Measurements from ENCODE around the gene EIF4B. TPM values are rescaled to one million over a fixed set of nuclear protein-coding genes. Genes with fewer than 3 reads are reported as not detected.
"Not testable (repeated sequence)": the region's sequence is repeated elsewhere in the genome, so short reads cannot be mapped to it uniquely, and the experiment has no call there.

Gene EIF4B
- total RNA-seq, 4 donors from 2014 or later = 400 to 648 (median 576) TPM

- DNase-seq (ENCODE audit: extremely low spot score) = no peak
- Histone ChIP-seq H3K9me3 (no peaks in the 10 kb centered on the region), H3K4me1 (peaks cover 44 to 49% (median 47%) of the 10 kb centered on the region in 4 donors), H3K36me3 (peaks cover 0 to 4% (median 0%) of the 10 kb centered on the region in 4 donors), H3K27ac (replicated peaks in 1 of 4) (peak overlapping the region; percentile 86 to 95 (median 89)), H3K27me3 (peaks cover 0 to 8% (median 0%) of the 10 kb centered on the region in 4 donors), H3K4me3 (peak overlapping the region; percentile 64 to 99 (median 81))
- intact Hi-C loops (cut with DNase I) = no loop called here
- 13% methylated on average over 28 of the region's 28 CpGs for WGBS
- TF ChIP-seq CTCF (IDR thresholded peaks at IDR 0.05) (no peak), EP300 (IDR thresholded peaks at IDR 0.05) (no peak), POLR2AphosphoS5 (IDR thresholded peaks at IDR 0.05) (no peak), POLR2A (IDR thresholded peaks at IDR 0.05; ENCODE audit: low read depth) (no peak)
Observed at GRCh38 chr12:53005215-53005985, 856 bp upstream of the EIF4B start.

- Histone ChIP-seq H3K36me3 (peaks cover 0 to 11% (median 3%) of the 10 kb centered on the region in 4 donors), H3K4me1 (peaks cover 56 to 64% (median 60%) of the 10 kb centered on the region in 4 donors), H3K9me3 (no peaks in the 10 kb centered on the region), H3K4me3 (peak overlapping the region; percentile 64 to 99 (median 81)), H3K27me3 (no peaks in the 10 kb centered on the region), H3K27ac (replicated peaks in 1 of 4) (peak overlapping the region; percentile 86 to 95 (median 89))
- DNase-seq (ENCODE audit: extremely low spot score) = no peak
- TF ChIP-seq EP300 (IDR thresholded peaks at IDR 0.05) (no peak), CTCF (IDR thresholded peaks at IDR 0.05) (no peak), POLR2A (IDR thresholded peaks at IDR 0.05; ENCODE audit: low read depth) (no peak), POLR2AphosphoS5 (IDR thresholded peaks at IDR 0.05) (no peak)
- WGBS = under 1% methylated on average over 17 of the region's 38 CpGs
- intact Hi-C loops (cut with DNase I) = no loop called here
Observed at GRCh38 chr12:53006810-53007309, 604 bp downstream of the EIF4B start.

- H3K27me3 ChIP-seq = no peaks in the 10 kb centered on the region
- peak overlapping the region; percentile 64 to 99 (median 81) for H3K4me3 ChIP-seq
- TF ChIP-seq POLR2A (IDR thresholded peaks at IDR 0.05; ENCODE audit: low read depth) (no peak), POLR2AphosphoS5 (IDR thresholded peaks at IDR 0.05) (no peak), EP300 (IDR thresholded peaks at IDR 0.05) (no peak), CTCF (IDR thresholded peaks at IDR 0.05) (no peak)
- H3K9me3 ChIP-seq = no peaks in the 10 kb centered on the region
- peaks cover 56 to 69% (median 61%) of the 10 kb centered on the region in 4 donors for H3K4me1 ChIP-seq
- intact Hi-C loops (cut with DNase I) = no loop called here
- 30% methylated on average over 4 of the region's 4 CpGs for WGBS
- peak overlapping the region in 3 of 4 donors; percentile 86 to 95 (median 87) for H3K27ac ChIP-seq (replicated peaks in 1 of 4)
- no peak for DNase-seq (ENCODE audit: extremely low spot score)
- H3K36me3 ChIP-seq = peaks cover 0 to 11% (median 3%) of the 10 kb centered on the region in 4 donors
Observed at GRCh38 chr12:53007343-53007742, 1.1 kb downstream of the EIF4B start.

- H3K27ac ChIP-seq (replicated peaks in 1 of 4); H3K9me3 ChIP-seq; DNase-seq (ENCODE audit: extremely low spot score); H3K27me3 ChIP-seq; intact Hi-C loops (cut with DNase I); H3K4me3 ChIP-seq: not testable (repeated sequence)
- Histone ChIP-seq H3K4me1 (peaks cover 59 to 77% (median 67%) of the 10 kb centered on the region in 4 donors), H3K36me3 (peaks cover 0 to 11% (median 3%) of the 10 kb centered on the region in 4 donors)
- WGBS = 92% methylated on average over 15 of the region's 15 CpGs
Observed at GRCh38 chr12:53008760-53009159, 2.5 kb downstream of the EIF4B start.

- no peak for DNase-seq (ENCODE audit: extremely low spot score)
- TF ChIP-seq EP300 (IDR thresholded peaks at IDR 0.05) (no peak), POLR2AphosphoS5 (IDR thresholded peaks at IDR 0.05) (no peak), CTCF (IDR thresholded peaks at IDR 0.05) (no peak), POLR2A (IDR thresholded peaks at IDR 0.05; ENCODE audit: low read depth) (no peak)
- WGBS = 83% methylated on average over 2 of the region's 2 CpGs
- Histone ChIP-seq H3K9me3 (no peaks in the 10 kb centered on the region), H3K4me1 (peaks cover 51 to 82% (median 70%) of the 10 kb centered on the region in 4 donors), H3K4me3 (no peak overlapping the region), H3K27ac (replicated peaks in 1 of 4) (no peak overlapping the region), H3K36me3 (peaks cover 0 to 11% (median 5%) of the 10 kb centered on the region in 4 donors), H3K27me3 (no peaks in the 10 kb centered on the region)
- intact Hi-C loops (cut with DNase I) = no loop called here
Observed at GRCh38 chr12:53010955-53011354, 4.7 kb downstream of the EIF4B start.

Measured in esophagus muscularis mucosa (tissue), 4 donors.